HG03565 (cell line): Measurements from ENCODE around the gene IRX3.

Experiments used
- ATAC-seq: cut with Tn5 transposase; IDR thresholded peaks from one replicate; pipeline ENCODE4 v1.9.1; 2021; ENCODE audit warnings: mild to moderate bottlenecking, moderate library complexity; ENCODE audit not compliant: unreplicated experiment

The IRX3 gene

GRCh38 chr16:54240271-54241129, 46.1 kb downstream of the IRX3 start:
- no peak for ATAC-seq

GRCh38 chr16:54239456-54239855, 47.1 kb downstream of the IRX3 start:
- no peak for ATAC-seq

GRCh38 chr16:54236773-54237172, 49.8 kb downstream of the IRX3 start:
- no peak for ATAC-seq

- ATAC-seq: no peak
These were observed 53.0 kb downstream of the IRX3 start for GRCh38 chr16:54233615-54234014.
